HG03354 (cell line): Measurements from ENCODE around the gene SLAMF6.
"Not testable (repeated sequence)": the region's sequence is repeated elsewhere in the genome, so short reads cannot be mapped to it uniquely, and the experiment has no call there.

Experiments
- ATAC-seq: cut with Tn5 transposase; IDR thresholded peaks from one replicate; pipeline ENCODE4 v1.9.1; 2021; ENCODE audit warnings: mild to moderate bottlenecking; ENCODE audit not compliant: unreplicated experiment, poor library complexity, severe bottlenecking

The SLAMF6 gene

DNA sequence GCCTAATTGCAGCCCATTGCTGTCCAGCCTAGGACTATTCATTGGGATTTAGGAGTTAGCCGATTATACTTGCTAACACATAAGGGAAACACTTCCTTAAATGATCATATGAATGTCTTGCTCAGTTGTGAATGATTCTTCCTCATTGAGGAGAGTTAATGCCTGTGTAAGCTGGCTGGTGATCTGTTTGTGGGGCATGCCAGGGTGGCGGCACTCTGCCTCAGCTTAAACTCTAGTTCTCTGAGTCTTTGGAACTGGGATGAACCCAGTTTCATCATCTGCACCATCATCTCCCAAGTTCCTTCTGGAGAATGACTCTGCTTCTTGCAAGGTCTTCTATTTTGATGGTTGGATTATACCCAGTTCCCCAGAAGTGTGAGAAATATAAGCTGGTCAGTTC, 23.9 kb upstream of the SLAMF6 start:
- ATAC-seq = no peak

- ATAC-seq = no peak
These were observed 21.6 kb upstream of the SLAMF6 start for GRCh38 chr1:160544647-160545046.

- no peak for ATAC-seq
These were observed 19.4 kb upstream of the SLAMF6 start for GRCh38 chr1:160542303-160542945.

DNA sequence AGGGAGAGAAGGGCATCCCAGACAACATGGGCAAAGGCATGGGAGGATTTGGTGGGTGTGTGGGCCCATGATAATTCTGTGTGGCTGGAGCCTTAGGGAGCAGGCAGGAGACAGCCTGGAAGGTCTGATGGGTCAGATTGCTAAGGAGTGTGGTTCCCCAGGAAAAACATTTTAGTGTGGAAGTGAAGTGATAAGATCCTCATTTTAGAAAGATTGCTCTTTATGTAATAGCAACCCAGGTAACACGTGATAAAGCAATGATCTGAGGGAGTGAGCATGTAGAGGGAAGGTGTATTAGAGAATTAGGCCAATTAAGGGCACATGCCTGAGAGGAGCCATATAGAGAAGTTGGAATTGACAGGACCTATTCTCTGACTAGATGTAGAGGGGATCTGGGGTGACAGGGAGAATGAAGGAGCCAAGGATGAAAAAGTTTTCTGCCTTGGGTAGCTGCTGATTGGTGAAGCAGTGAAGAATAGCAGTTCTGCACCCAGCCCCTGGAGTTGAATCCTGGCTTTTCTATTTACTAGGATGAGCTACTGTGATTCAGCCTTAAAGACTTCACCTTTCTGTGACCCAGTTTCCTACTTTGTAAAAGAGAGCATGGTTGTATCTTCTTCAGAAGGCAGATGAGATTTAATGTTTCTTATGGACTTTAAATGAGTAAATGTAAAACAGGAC, 18.7 kb upstream of the SLAMF6 start:
- ATAC-seq = no peak

GRCh38 chr1:160540859-160541233, 17.8 kb upstream of the SLAMF6 start:
- ATAC-seq = no peak

DNA sequence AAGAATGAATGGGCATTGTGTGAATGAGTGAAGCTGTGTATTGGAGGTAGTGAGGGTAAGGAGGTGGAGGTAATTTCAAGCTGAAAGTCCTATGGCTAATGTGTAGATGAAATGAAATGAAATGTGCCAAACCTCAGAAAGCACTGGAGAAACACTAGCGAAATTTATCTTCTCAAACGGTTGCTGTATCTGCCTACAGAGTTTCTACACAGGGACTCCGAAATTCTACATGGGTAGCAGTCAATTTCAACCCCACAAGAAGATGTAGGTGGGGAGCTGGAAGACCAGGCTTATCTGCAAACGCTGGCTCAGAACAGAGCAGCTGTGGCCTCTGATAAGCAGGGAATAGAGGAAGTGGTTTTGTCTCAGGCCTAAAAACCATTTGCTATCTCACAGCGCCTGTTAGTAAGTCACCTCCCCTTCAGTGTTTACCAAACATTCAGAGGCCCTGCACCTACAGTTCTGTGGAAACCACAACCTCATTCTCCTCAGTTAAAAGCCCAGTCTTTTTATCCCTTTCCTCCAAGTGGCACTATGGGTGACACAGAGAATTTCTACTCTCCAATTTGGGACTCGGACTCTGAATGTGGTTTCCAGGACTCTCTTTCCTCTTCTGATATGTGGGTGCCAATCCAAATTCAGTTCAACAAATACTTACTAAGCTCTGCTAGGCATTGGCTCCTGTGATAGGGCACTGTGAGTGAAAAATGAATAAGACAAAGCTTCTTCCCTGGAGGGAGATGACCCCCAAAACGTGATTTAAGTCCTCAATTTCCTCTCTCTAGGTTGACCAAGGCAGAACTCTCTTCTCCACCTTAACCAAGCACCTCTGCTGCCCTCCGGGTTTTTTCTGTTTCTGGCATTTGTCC, 17.2 kb upstream of the SLAMF6 start:
- peak; percentile 95 for ATAC-seq

GRCh38 chr1:160539684-160539989, 16.6 kb upstream of the SLAMF6 start:
- no peak for ATAC-seq

DNA sequence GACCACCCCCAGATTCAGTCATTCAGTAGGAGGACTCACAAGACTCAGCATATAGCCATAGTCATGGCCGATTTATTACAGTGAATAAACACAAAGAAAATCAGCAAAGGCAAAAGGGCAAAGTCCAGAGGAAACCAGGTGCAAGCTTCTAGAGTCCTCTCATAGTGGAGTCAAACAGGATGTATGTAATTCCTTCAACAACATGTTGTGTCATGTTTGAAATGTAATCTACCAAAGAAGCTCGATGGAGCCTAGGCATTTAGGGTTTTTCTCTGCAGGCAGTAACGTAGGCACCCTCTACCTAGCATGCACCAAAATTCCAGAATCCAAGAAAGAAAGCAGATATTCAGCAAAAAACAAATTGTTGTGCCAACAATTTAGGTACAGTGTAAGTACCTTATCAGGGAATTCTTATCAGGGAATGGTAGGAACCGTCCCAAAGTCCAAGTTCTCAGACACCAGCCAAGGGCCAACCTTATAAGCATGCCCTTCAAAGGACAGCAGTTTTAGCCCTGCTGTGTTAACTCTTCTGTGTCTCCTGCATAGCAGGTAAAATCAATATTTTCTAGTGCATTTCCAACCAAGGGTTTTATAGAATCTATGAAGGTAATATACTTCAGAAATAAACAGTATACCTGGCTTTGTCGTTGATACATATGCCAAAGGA, 16.1 kb upstream of the SLAMF6 start:
- no peak for ATAC-seq

DNA sequence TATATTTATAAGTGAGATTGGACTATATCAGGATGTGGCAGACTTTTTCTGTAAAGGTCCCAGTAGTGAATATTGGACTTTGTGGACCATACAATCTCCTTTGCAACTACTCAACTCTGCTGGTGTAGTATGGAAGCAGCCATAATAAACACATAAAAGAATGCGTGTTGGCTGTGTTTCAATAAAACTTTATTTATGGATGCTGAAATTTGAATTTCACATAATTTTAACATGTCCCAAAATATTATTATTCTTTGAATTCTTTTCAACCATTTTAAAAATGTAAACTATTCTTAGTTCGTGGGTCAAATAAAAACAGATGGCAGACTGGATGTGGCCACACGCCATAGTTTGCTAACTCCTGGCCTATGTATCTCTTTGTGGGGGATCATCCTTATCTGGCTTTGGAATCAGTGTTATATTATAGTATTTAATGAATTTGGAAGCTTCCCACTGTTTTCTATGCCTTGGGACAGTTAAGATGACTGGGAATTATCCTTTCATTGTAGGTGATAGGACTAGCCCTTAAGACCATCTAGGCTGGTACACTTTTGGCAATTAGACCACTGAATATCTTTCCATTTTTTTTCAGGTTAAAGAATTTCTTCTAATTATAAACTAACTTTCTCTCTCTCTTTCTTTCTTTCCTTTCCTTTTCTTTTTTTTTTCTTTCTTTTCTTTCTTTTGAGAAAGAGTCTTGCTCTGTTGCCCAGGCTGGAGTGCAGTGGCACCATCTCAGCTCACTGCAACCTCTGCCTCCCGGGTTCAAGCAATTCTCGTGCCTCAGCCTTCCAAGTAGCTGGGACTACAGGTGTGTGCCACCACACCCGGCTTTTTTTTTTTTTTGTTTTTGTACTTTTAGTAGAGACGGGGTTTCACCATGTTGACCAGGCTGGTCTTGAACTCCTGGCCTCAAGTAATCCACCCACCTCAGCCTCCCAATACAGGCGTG, 14.9 kb upstream of the SLAMF6 start:
- no peak for ATAC-seq

DNA sequence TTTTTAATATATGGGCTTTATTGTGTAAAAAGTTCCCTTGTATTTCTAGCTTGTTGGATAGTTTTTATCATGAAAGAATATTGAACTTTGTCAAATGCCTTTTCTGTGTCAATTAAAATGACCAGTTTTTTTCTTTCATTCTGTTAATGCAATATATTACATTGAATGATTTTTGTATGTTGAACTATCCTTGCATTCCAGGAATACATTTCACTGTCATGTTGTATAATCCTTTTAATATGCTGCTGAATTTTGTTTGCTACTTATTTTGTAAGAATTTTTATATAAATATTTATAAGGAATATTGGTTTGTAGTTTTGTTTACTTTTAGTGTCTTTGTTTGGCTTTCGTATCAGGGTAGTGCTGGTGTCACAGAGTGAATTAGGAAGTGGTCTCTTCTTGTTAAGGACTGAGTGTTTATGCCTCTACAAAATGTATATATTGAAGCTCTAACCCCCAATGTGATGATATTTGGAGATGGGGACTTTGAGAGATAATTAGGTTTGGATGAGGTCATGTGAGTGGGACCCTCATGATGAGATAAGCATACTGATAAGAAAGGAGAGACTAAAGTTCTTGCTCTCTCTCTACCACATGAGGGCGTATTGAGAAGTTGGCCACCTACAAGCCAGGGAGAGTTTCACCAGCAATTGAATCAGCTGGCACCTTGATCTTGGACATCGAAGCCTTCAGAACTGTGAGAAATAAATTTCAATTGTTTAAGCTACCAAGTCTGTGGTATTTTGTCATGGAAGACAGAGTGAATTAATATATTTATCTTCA, 12.0 kb upstream of the SLAMF6 start:
- no peak for ATAC-seq

DNA sequence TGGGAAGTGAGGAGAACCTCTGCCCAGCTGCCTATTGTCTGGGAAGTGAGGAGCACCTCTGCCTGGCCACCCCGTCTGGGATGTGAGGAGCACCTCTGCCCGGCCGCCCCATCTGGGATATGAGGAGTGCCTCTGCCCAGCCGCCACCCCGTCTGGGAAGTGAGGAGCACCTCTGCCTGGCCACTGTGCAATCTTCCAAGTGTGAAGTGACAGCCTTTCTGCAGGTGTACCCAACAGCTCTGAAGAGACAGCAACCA, 9.4 kb upstream of the SLAMF6 start:
- ATAC-seq = not testable (repeated sequence)

GRCh38 chr1:160531809-160532556, 8.9 kb upstream of the SLAMF6 start:
- not testable (repeated sequence) for ATAC-seq

DNA sequence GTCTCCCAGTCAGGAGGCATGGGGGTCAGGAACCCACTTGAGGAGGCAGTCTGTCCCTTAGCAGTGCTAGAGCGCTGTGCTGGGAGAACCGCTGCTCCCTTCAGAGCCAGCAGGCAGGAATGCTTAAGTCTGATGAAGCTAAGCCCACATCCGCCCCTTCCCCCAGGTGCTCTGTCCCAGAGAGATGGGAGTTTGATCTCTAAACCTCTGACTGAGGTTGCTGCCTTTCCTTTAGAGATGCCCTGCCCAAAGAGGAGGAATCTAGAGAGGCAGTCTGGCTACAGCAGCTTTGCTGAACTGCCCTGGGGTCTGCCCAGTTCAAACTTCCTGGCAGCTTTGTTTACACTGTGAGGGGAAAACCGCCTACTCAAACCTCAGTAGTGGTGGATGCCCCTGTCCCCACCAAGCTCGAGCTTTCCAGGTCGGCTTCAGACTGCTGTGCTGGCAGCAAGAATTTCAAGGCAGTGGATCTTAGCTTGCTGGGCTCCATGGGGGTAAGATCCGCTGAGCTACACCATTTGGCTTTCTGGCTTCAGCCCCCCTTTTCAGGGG, 6.4 kb upstream of the SLAMF6 start:
- not testable (repeated sequence) for ATAC-seq

GRCh38 chr1:160523789-160524188, 734 bp upstream of the SLAMF6 start:
- ATAC-seq = not testable (repeated sequence)

DNA sequence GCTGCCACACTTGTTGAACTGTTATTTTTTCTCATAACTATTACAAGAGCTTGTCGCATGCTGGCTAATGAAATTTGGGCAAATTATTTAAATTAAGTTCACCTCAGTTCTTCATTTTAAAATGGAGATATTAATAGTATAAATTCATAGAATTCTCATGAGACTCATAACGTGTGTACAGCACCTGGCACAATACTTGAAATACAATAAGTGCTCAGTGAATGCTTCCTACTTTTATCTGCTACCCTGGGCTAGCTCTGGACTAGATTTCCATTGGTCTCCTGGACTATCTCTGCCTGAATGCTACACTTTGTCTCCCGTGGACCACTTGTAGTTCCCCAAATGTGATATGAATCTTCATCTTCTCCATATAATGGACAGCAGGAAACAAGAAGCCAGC, 919 bp downstream of the SLAMF6 start:
- no peak for ATAC-seq

- no peak for ATAC-seq
These were observed 1.5 kb downstream of the SLAMF6 start for GRCh38 chr1:160521554-160521953.

DNA sequence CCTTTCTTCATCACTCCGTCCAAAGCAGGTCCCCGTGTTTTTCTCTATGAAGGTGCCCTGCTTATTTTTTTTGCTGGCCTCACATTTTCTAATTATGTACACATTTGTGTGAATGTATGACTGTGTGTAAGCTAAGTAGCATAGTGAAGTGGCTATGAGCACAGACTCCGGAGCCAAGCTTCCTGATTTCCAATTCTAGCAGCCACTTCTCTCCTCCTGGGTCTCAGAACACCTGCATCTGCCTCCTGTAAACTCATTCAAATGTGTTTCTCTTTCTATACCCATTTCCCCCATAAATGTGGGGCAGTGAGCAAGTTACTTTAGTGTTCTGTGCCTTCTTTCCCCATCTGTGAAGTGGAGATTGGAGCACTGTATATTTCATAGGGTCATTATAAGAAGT, 2.1 kb downstream of the SLAMF6 start:
- peak; percentile 44 for ATAC-seq

- ATAC-seq = no peak
These were observed 2.5 kb downstream of the SLAMF6 start for GRCh38 chr1:160520582-160520981.
